ENCODE results near the gene ZNF521.

Gene ZNF521

DNA sequence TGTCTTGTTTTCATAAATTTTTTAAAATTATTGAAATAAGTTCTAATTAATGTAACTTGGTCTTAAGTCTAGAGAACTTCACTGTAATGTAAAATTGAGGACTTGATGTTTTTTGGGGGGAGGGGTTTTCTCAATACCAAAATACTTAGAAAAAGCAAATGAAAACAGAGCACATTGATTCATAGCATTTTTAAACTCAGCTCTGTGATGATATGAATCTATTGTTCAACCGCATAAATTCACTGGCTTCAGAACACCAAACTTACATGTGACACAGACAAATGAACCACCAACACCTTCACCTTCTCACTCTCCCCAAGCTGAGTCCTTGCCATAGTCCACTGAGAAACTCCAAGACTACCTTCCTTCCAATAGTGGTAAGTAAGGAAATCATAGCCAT, 108.2 kb downstream of the ZNF521 start:
- H3K9me3 ChIP-seq (ENCODE audit: control insufficient read depth, low read length): no peaks in the 10 kb centered on the region
- no peaks in the 10 kb centered on the region for H3K4me1 ChIP-seq (ENCODE audit: control insufficient read depth, insufficient read depth, low read length, poor library complexity, severe bottlenecking)
- H3K4me3 ChIP-seq (ENCODE audit: insufficient read depth, low read depth, low read length, poor library complexity, severe bottlenecking): no peak overlapping the region
- no peaks in the 10 kb centered on the region for H3K27me3 ChIP-seq (replicated peaks; ENCODE audit: control insufficient read depth, insufficient read depth, low read length, poor library complexity, severe bottlenecking)
- H3K36me3 ChIP-seq (ENCODE audit: control insufficient read depth, insufficient read depth, low read length): no peaks in the 10 kb centered on the region
- no peak for DNase-seq
- no peak overlapping the region for H3K27ac ChIP-seq (ENCODE audit: insufficient read depth, low read length, poor library complexity, severe bottlenecking)

DNA sequence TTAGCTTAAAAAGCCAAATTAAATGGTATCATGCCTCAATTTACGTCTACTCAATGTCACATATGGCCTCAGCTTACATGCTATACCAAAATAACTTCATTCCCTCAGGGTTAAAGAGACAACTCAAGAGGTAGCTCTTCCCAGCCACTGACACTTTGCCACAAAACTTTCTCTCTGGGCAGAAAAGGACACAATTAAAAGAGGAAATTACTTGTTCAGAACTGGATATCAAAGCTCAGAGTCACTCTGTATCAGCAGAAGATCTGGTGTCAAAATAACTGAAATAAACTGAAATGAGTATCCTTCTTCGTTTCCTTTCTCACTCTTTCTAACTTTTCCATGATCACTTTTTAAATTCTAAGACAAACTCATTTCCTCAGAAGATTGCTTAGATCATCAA, 108.7 kb downstream of the ZNF521 start:
- Histone ChIP-seq H3K27me3 (replicated peaks; ENCODE audit: control insufficient read depth, insufficient read depth, low read length, poor library complexity, severe bottlenecking) (no peaks in the 10 kb centered on the region), H3K36me3 (ENCODE audit: control insufficient read depth, insufficient read depth, low read length) (no peaks in the 10 kb centered on the region), H3K4me1 (ENCODE audit: control insufficient read depth, insufficient read depth, low read length, poor library complexity, severe bottlenecking) (no peaks in the 10 kb centered on the region), H3K9me3 (ENCODE audit: control insufficient read depth, low read length) (no peaks in the 10 kb centered on the region), H3K27ac (ENCODE audit: insufficient read depth, low read length, poor library complexity, severe bottlenecking) (no peak overlapping the region), H3K4me3 (ENCODE audit: insufficient read depth, low read depth, low read length, poor library complexity, severe bottlenecking) (no peak overlapping the region)
- no peak for DNase-seq

DNA sequence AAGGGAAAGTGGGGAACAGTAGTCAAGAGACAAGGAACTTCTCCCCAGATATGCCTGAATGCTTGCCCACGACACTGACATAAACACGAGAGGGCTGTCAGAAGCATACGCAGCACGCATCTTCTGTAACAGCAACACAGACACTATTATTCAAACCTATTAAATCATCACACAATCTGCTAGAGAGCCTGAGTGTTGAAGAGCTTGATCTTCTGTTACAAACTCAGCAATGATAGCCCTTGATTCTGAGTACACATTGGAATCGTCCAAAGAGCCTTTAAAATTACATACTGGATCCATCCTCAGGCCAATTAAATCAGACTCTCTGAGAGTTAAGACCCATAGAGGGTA, 111.6 kb downstream of the ZNF521 start:
- Histone ChIP-seq H3K36me3 (ENCODE audit: control insufficient read depth, insufficient read depth, low read length) (no peaks in the 10 kb centered on the region), H3K4me1 (ENCODE audit: control insufficient read depth, insufficient read depth, low read length, poor library complexity, severe bottlenecking) (no peaks in the 10 kb centered on the region), H3K27ac (ENCODE audit: insufficient read depth, low read length, poor library complexity, severe bottlenecking) (no peak overlapping the region), H3K9me3 (ENCODE audit: control insufficient read depth, low read length) (no peaks in the 10 kb centered on the region), H3K27me3 (replicated peaks; ENCODE audit: control insufficient read depth, insufficient read depth, low read length, poor library complexity, severe bottlenecking) (no peaks in the 10 kb centered on the region), H3K4me3 (ENCODE audit: insufficient read depth, low read depth, low read length, poor library complexity, severe bottlenecking) (no peak overlapping the region)
- no peak for DNase-seq

DNA sequence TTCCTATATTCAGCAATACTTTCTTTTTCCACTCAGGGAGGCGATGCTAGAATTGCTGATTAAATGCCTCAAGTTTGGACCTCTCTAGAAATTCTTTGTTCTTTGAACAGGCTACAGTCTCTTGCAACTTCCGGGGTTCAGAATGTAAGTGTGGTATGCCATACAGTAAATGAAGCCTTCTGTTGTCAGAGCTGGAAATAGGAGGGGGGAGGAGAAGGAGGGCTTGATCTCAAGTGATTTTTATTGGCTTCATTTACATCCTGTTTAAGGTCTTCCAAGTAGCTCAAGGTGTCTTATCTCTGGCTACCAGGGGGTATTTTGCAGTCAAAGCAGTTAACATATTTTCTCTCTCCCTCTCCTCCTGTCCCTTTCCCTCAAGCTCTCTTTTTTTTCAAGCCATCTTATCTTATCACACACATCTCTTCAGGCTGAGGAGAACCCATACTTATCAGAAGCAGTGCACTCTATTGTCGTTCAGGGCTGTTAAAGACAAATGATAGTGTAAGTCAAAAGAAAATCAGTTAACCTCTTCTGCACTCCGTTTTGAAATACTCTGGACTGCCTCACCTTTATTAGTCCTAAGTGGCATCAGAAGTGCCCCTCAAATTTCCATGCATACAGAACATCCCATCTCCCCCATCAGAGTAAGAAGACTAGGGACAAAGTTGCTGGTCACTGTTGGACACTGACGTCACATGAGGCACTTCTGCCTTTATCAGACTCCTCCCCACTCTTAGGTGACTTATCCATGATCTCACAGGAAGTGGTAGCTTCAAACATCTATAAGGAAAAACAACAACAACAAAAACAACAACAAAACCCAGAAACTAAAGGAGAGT, 112.2 kb downstream of the ZNF521 start:
- no peaks in the 10 kb centered on the region for H3K4me1 ChIP-seq (ENCODE audit: control insufficient read depth, insufficient read depth, low read length, poor library complexity, severe bottlenecking)
- DNase-seq: no peak

DNA sequence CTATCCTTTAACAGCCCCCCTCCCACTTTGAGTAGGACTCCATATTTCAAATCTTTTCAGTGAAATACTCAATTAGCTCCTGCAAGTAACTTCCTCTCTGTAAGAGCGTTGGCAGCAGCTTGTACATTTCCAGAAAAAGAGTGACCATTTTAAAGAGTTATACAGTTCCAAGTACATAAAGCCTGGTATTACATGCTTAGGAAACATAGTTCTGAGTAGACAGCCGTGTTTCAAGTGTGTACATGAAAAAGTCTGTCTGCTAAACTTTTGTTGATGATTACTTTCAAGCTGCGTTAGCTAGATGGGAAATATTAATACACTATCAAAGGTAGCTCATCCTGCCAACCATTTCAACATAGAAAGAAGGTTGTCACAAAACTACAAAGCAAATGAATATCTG, 112.8 kb downstream of the ZNF521 start:
- no peak for DNase-seq
- Histone ChIP-seq H3K4me3 (ENCODE audit: insufficient read depth, low read depth, low read length, poor library complexity, severe bottlenecking) (no peak overlapping the region), H3K27ac (ENCODE audit: insufficient read depth, low read length, poor library complexity, severe bottlenecking) (no peak overlapping the region), H3K4me1 (ENCODE audit: control insufficient read depth, insufficient read depth, low read length, poor library complexity, severe bottlenecking) (no peaks in the 10 kb centered on the region), H3K36me3 (ENCODE audit: control insufficient read depth, insufficient read depth, low read length) (no peaks in the 10 kb centered on the region), H3K27me3 (replicated peaks; ENCODE audit: control insufficient read depth, insufficient read depth, low read length, poor library complexity, severe bottlenecking) (no peaks in the 10 kb centered on the region), H3K9me3 (ENCODE audit: control insufficient read depth, low read length) (no peaks in the 10 kb centered on the region)

More for the DNA sequence above, 112.2 kb downstream of the ZNF521 start:
- no peak overlapping the region for H3K4me3 ChIP-seq (ENCODE audit: insufficient read depth, low read depth, low read length, poor library complexity, severe bottlenecking)
- no peaks in the 10 kb centered on the region for H3K9me3 ChIP-seq (ENCODE audit: control insufficient read depth, low read length)
- no peaks in the 10 kb centered on the region for H3K36me3 ChIP-seq (ENCODE audit: control insufficient read depth, insufficient read depth, low read length)
- H3K27ac ChIP-seq (ENCODE audit: insufficient read depth, low read length, poor library complexity, severe bottlenecking): no peak overlapping the region
- no peaks in the 10 kb centered on the region for H3K27me3 ChIP-seq (replicated peaks; ENCODE audit: control insufficient read depth, insufficient read depth, low read length, poor library complexity, severe bottlenecking)

GRCh38 chr18:25237571-25238267, 114.2 kb downstream of the ZNF521 start:
- H3K9me3 ChIP-seq (ENCODE audit: control insufficient read depth, low read length): no peaks in the 10 kb centered on the region
- H3K4me1 ChIP-seq (ENCODE audit: control insufficient read depth, insufficient read depth, low read length, poor library complexity, severe bottlenecking): no peaks in the 10 kb centered on the region
- no peak for DNase-seq
- no peaks in the 10 kb centered on the region for H3K27me3 ChIP-seq (replicated peaks; ENCODE audit: control insufficient read depth, insufficient read depth, low read length, poor library complexity, severe bottlenecking)
- H3K36me3 ChIP-seq (ENCODE audit: control insufficient read depth, insufficient read depth, low read length): no peaks in the 10 kb centered on the region
- H3K27ac ChIP-seq (ENCODE audit: insufficient read depth, low read length, poor library complexity, severe bottlenecking): no peak overlapping the region
- H3K4me3 ChIP-seq (ENCODE audit: insufficient read depth, low read depth, low read length, poor library complexity, severe bottlenecking): no peak overlapping the region

DNA sequence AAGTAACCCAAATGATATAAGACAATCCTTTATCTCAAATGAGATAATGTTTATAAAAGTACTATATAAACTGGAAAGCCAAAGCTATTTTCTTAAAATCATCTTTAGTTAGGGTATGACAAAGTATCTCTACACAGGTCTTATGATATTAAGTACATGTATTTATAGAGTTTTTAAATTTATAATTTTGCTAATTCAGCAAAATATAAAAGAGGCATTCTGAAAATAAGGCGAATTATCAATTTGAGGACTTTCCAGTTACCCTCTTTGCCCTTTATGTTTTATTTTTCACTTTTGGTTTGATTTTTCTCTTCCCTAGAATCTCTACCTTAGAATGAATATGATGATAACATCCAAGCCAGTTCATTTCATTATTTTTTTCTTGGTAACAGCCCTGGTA, 115.2 kb downstream of the ZNF521 start:
- Histone ChIP-seq H3K4me1 (ENCODE audit: control insufficient read depth, insufficient read depth, low read length, poor library complexity, severe bottlenecking) (no peaks in the 10 kb centered on the region), H3K27ac (ENCODE audit: insufficient read depth, low read length, poor library complexity, severe bottlenecking) (no peak overlapping the region), H3K36me3 (ENCODE audit: control insufficient read depth, insufficient read depth, low read length) (no peaks in the 10 kb centered on the region), H3K27me3 (replicated peaks; ENCODE audit: control insufficient read depth, insufficient read depth, low read length, poor library complexity, severe bottlenecking) (no peaks in the 10 kb centered on the region), H3K9me3 (ENCODE audit: control insufficient read depth, low read length) (no peaks in the 10 kb centered on the region), H3K4me3 (ENCODE audit: insufficient read depth, low read depth, low read length, poor library complexity, severe bottlenecking) (no peak overlapping the region)
- DNase-seq: no peak

DNA sequence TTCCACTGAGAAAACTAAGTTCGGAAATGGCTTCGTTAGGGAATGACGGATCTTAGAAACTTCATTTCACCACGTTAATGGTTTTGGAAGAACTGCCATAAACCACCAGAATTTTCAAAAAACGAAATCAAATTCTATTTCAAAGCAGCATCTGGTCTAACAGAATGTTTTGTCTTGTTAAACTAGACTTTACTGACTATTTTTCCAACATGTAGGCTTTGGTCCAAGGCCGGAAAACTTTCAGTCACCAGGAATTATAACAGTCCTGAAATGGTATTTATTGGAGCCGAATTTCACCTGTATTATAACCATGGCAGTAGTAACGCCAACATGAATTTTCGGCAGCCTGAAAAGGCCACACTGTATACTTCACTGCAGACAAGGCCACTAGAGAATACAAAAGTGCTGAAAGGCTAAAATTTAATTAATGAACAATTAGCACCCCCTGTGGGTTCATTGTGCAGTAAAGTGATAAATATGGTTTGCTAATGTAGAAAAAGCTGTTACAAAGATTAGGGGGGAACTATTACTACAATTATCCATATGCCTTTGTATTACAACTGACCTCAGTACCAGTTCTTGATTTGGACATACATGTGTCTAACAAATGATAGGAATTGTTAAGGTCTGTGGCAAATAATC, 116.4 kb downstream of the ZNF521 start:
- no peaks in the 10 kb centered on the region for H3K9me3 ChIP-seq (ENCODE audit: control insufficient read depth, low read length)
- H3K36me3 ChIP-seq (ENCODE audit: control insufficient read depth, insufficient read depth, low read length): no peaks in the 10 kb centered on the region
- no peak for DNase-seq
- no peaks in the 10 kb centered on the region for H3K27me3 ChIP-seq (replicated peaks; ENCODE audit: control insufficient read depth, insufficient read depth, low read length, poor library complexity, severe bottlenecking)
- H3K4me1 ChIP-seq (ENCODE audit: control insufficient read depth, insufficient read depth, low read length, poor library complexity, severe bottlenecking): no peaks in the 10 kb centered on the region
- no peak overlapping the region for H3K27ac ChIP-seq (ENCODE audit: insufficient read depth, low read length, poor library complexity, severe bottlenecking)
- H3K4me3 ChIP-seq (ENCODE audit: insufficient read depth, low read depth, low read length, poor library complexity, severe bottlenecking): no peak overlapping the region

- Histone ChIP-seq H3K27ac (ENCODE audit: insufficient read depth, low read length, poor library complexity, severe bottlenecking) (no peak overlapping the region), H3K4me3 (ENCODE audit: insufficient read depth, low read depth, low read length, poor library complexity, severe bottlenecking) (no peak overlapping the region), H3K4me1 (ENCODE audit: control insufficient read depth, insufficient read depth, low read length, poor library complexity, severe bottlenecking) (no peaks in the 10 kb centered on the region), H3K9me3 (ENCODE audit: control insufficient read depth, low read length) (no peaks in the 10 kb centered on the region), H3K36me3 (ENCODE audit: control insufficient read depth, insufficient read depth, low read length) (no peaks in the 10 kb centered on the region), H3K27me3 (replicated peaks; ENCODE audit: control insufficient read depth, insufficient read depth, low read length, poor library complexity, severe bottlenecking) (no peaks in the 10 kb centered on the region)
- no peak for DNase-seq
Observed at GRCh38 chr18:25234740-25235345, 117.1 kb downstream of the ZNF521 start.

DNA sequence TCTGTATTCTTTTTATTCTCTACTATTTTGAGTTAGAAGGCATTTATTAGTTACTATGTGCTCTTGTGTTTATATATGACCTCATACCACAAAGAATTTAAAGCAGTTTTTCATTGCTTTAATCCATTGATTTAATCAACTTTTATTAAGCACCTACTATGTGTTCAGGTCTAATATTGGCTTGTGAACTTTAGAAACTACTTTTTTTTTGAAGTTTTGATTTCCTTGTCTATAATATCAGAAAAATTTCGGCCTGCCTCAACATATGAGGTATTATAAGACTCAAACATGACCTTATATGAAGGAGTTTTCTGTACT, 117.7 kb downstream of the ZNF521 start:
- Histone ChIP-seq H3K4me1 (ENCODE audit: control insufficient read depth, insufficient read depth, low read length, poor library complexity, severe bottlenecking) (no peaks in the 10 kb centered on the region), H3K27ac (ENCODE audit: insufficient read depth, low read length, poor library complexity, severe bottlenecking) (no peak overlapping the region), H3K27me3 (replicated peaks; ENCODE audit: control insufficient read depth, insufficient read depth, low read length, poor library complexity, severe bottlenecking) (no peaks in the 10 kb centered on the region), H3K36me3 (ENCODE audit: control insufficient read depth, insufficient read depth, low read length) (no peaks in the 10 kb centered on the region), H3K4me3 (ENCODE audit: insufficient read depth, low read depth, low read length, poor library complexity, severe bottlenecking) (no peak overlapping the region), H3K9me3 (ENCODE audit: control insufficient read depth, low read length) (no peaks in the 10 kb centered on the region)
- DNase-seq: no peak

All from effector memory CD4-positive, alpha-beta T cell (primary cell).